NCI-H345 treated with DMSO at 0.1 percent for 48 hours (cell line): ENCODE measurements around the gene ZBTB16.

Experiments used
- DNase-seq: peaks from one replicate; lab custom pipeline; 2025; ENCODE audit not compliant: unreplicated experiment; lab: John Stamatoyannopoulos, UW

ZBTB16 gene

DNA sequence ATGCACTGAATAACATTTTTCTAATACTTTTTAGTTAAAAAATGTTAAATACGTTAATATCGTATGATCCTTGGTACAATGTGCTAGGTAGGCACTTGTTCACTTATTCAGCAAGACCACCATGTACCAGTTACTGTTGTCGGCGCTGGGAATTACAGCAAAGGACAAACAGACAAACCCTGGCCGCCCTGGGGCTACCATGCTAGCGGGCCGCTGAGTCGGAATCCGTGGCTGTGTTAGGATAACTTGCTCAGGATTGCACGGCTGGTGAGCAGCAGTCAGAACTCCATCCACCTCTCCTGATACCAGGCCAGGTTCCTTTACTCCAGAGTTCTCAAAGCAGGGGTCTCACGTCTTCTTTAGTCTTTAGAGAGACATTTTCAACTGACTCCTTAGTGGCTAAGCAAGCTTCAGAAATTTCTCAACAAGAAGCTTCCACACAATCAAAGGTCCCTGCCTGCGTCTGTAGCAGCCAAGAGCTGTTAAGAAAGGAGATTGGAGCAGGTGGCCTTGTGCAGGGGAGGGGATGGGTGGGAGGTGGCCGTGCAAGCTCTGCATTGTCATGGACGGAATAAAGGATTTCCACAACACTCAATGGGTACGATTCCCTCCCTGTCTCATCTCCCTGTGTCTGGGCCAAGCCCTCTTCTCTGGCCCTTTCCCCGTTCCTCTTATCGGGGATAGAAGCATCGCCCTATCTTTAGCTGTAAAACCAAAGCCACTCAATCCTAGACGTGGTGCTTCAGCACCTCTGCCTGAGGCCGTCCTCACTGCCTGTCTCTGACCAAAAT lies 196.9 kb downstream of the ZBTB16 start:
- no peak for DNase-seq

DNA sequence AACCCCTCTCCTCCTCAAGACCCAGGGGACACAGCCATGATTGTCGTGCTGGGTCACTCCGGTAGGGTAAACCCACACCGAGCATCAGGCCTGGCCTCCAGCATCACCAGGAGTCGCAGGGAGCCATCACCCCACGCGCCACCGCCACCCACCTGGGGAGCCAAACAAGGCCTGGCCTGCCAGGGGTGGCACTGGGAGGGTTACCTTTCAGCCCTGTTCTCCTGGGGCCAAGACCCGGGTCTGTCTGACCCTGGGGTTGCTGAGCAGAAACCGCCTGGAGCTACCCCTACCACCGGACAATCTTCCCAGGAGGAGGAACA lies 197.4 kb downstream of the ZBTB16 start:
- no peak for DNase-seq

DNA sequence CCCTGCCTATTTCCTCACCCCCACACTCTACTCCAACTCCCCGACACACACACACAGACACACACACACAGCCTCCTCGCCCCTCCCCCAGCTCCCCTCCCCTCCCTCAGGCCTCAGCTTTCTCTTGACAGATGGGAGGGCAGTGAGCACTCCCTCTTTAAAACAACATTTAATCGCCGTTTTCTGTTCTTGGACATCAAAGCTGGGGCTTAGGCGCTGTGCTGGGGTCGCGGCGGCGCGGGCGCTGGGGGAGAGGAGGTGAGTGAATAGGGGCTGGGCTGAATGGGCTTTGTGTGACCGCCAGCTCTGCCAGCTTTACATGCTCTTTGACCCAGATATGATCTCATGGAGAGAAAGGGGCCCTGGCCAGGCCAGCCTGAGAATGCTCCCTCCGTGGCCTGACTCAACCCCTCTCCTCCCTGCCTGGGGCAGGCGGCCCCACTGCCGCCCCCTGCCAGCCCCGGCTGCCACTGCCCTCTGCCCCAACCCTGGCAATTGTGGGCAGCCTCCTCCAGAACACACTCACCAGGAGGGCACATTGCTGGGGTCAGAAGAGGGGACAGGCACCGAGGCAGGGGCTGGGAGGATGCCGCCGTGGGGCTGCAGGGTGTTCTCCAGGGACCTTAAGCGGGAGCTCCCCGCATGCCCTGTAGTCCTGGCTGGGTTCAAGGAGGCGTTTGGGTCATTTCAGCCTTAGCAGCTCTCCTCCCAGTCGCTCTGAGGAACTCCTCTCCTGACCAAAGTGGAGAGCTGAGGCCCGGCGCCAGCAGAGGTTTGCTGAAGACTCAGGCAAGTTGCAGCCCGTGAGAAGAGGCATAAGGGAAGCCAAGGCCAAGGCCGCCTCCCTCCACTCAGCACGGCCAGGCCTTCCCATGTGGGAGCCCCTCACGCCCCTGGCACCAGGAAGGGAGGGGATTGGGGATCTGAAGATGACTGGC lies 198.4 kb downstream of the ZBTB16 start:
- no peak for DNase-seq

DNA sequence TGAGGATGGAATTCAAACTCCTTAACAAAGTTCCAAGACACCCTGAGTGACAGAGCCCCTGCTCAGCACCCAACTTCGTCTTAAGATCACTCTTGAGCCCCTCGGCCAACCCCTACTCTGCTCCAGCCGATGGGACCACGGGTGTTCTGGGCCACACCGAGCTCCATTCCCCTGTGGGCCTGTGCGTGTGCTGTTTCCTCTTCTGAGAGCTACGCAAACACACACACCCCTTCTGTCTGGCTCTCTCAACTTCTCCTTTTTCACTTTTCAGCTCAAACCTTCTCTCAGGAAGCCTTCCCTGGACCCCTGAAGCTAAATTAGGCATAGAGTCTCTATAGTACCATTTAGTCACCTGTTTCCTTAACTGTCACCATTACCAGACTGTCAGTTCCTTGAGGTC lies 199.2 kb downstream of the ZBTB16 start:
- DNase-seq, result no peak

DNA sequence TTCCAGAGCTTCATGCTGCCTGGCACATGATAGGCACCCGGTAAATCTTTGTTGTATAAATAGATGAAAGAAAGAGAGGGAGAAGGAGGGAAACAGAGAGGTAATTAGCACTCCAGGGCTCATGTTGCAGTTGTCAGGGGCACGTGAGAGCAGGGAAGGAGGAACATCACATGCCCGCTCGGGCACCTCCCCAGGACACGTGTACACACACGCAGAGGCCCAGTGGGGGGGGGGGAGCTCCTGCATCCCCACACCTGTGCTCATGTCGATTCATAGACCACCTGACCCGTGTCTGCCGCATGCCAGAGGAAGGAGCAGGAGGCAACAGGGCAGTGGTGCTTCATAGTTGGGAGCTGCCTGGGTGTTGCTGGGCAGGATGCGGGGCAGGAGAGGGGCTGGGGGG lies 199.6 kb downstream of the ZBTB16 start:
- peak; percentile 24 for DNase-seq

DNA sequence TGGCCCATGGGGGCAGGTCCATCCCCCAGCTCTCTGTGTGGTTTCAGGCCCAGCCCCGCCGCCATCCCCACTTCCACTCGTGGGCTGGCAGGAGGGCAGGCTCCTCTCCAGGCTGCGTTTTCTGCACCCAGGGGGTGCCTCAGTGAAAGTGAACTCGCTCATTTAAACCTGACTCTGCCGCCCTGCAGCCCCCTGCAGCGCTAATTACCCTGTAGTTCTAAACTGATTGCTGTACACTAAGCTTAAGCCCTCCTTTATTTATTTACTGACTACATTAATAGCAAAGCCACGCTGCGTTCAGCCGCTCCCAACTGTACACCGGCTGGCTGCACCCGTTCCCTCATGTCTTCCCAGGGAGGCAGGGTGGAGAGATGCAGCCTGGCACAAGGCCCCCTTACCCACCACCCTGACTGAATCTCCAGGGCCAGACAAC lies 200.1 kb downstream of the ZBTB16 start:
- peak; percentile 79 for DNase-seq

DNA sequence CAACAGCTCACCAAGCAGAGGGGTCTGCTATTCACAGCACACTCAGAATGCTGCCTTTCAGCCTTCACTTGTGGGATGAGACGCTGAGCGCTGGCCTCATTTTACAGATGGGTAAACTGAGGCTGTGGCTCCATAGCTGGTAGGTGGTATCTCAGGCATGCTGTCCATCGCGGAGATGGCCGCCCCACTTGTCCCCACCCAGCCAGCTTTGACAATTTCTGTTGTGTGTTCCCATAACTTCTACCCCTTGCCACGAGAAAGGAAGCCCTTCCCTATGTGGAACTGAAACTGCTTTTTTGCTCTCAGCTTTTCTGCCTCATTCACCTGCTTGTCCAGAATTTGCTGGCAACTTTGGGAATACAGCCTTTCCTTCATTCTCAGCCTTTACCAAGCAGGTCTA lies 200.6 kb downstream of the ZBTB16 start:
- no peak for DNase-seq

DNA sequence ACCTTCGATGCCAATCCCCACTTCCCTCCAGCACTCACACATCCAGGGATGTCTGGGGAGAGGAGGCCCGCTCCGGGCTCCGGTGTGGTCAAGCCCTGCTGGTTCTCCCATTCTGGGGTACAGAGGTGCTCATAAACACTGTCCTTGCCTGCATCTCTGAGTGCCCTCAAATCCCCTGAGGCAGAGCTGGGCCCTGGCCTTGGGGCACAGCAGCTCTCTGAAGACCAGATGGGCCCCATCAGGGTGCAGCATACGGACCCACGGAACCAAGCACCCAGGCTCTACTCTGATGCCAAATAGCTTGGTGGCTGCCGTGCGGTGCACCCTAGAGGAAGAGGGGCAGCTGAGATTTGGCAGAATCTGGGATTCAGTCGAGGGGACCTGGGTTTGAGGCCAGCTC lies 201.0 kb downstream of the ZBTB16 start:
- DNase-seq, result no peak

DNA sequence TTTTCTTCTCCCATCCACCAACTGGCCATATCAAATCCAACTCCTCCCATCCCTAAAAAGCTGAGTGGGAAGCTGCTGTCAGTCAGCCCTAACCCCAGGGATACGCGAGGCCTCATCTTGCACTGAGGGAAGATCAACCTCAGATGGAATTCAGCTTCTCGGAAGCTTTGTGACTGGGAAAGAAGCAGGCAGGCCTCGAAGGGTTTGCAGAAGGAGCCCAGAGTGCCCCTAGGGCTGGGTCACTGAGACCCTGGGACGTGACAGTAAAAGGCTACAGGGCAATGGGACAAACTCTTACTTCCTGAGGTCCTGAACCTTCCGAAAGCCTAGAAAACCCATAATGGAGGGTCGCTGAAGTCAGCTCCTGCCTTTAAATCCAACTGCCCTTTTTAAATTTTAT lies 202.3 kb downstream of the ZBTB16 start:
- DNase-seq, result no peak

DNA sequence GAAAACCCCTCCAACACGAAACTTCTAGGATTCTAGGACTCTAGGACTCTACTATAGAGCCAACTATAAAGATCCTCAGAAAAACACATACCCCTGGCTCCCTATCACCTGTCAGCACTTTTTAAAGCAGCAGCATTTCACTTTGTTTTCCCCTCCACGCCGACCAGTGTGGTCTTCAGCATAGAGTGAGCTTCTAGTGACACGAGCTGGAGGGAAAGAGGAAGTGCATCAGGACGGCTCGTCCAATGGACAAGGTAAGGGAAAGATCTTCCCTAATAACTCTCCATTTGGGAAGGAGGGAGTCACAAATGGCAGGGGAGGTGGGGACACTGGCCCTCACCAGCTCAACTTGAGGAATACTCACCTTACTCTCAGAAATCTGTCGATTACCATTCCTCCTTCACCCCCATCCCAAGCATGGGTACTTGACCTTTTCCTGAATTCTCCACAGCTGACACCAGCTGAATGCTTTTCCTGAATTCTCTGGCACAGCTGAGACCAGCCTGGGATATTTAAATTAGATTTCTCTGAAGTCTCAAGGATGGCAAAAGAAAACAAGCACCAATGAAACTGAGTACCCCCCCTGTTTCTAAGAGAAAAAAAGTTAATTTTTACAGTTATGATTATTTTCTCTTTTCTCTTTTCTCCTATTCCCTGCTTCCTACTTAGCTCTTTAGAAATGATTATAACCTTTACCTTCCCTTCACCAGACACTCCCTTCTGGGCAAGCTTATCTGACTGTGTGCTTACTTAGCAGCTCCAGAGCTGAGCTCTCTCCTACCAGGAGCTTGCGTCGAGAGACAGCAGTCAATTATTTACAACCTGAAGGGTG lies 203.4 kb downstream of the ZBTB16 start:
- peak; percentile 26 for DNase-seq

DNA sequence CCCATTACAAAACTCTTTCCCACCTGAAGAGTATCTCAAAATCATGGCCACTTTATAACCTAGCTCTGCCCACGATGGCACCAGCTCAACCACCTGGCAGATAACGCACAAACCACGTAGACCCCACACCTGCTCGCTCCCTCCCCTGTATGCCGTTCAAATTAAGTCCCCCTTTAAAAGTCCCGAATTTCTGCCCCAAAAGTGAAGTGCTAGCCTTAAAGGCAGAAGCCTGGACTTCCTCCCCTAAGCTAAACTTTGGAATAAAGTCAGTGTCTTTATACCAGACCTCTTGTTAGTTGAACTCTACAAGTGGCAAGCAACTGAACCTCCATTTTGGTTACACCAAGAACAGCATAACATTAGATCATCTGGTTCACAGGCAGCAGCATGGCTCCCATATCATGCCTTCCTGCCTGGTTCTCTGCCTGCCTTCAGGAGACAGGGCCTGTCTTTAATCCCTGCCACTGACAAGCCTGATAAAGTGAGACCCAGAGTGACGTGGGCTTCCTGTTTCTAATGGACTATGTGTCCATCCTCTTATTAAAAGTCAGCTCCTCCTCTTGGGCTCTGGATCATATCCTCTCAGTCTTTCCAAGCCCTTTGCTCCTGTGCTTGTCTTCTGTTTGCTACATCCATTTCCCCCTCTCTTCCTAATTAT lies 204.1 kb downstream of the ZBTB16 start:
- DNase-seq, result no peak

DNA sequence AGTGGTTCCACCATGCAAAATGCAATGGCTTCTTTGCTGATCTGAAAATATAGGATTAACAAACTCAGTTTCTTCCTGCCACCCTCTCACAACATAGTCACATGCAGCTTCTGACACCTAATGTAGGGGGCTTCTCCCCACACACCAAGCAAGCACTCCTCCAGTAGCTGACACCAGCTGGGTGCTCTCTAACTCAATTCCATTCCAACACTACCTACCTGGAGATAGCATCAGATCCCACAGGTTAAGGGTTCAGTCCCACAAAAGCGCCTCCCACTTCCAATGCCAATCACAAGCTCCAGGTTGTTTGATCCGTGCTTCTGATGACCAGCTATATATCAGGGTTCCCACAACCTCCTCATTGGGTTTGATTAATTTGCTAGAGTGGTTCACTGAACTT lies 204.9 kb downstream of the ZBTB16 start:
- DNase-seq, result no peak

DNA sequence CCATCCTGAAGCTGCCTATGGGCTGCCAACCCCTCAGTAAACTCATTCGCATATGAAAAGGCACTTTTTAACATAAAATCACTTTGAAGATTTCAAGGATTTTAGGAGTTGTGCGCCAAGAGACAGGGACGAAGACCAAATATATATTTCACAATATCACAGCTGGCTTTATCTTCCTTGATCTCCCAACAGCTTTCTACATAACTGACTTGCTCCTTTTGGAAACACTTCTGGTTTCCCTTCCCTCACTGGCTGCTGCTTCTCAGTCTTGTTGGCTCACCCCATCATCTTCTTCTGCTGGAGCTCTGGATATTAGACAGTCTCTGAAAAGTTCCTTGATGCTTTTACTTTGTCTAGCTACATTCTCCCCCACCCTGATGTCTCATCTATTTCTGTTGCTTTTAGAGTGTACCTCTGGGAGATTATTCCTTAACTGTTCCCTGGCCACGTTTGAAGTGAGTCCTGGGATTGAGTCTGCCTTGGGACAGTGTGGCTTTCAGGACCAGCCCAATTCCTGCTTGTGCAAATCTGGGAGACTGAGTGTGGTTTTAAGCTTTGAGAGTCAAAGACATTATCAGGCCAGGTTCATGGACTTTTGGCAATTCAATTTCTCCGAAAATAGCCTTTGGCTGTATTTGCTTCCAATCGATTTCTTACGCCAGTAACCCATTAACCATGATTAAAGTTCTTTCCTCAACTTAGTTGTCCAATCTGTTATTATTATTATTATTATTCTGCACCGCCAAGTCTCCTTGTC lies 205.8 kb downstream of the ZBTB16 start:
- DNase-seq, result no peak

DNA sequence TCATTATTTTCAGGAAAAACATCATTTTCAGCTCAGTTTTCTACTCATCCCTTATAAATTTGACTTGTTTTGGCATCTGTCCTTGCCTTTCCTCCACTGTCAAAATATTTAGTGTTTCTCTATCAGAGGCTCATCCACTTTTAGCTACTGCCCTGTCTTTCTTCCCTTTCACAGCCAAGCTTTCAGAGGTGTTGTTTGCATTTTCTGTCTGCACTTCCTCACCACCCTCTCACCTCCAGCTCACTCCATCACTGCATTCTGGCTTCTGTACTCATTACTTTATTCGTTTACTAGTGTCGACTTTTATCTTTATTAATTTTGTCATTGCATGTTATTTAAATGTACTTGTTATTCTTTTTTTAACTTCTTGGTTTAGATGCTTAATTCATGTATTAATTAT lies 210.0 kb downstream of the ZBTB16 start:
- DNase-seq, result no peak

DNA sequence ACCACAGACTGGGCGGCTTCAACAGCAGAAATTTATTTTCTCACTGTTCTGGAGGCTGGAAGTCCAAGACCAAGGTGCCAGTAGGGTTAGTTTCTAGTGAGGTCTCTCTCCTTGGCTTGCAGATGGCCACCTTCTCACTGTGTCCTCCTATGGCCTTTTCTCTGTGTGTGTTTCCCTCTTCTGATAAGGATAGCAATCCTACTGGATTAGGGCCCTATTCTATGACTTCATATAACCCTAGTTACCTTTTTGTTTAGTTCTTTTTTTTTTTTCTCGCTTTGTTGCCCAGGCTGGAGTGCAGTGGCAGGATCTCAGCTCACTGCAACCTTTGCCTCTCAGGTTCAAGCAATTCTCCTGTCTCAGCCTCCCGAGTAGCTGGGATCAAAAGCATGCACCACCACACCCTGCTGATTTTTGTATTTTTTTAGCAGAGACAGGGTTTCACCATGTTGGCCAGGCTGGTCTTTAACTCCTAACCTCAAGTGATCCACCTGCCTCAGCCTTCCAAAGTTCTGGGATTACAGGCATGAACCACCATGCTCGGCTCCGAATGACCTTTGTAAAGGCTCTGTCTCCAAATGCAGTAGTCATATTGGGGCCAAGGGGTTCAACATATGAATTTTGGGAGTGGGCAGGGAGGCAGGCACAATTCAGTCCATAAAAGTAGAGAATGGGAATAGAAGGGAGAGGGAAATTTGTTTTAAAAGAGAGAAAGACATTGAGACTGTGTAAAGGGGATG lies 211.2 kb downstream of the ZBTB16 start:
- no peak for DNase-seq

DNA sequence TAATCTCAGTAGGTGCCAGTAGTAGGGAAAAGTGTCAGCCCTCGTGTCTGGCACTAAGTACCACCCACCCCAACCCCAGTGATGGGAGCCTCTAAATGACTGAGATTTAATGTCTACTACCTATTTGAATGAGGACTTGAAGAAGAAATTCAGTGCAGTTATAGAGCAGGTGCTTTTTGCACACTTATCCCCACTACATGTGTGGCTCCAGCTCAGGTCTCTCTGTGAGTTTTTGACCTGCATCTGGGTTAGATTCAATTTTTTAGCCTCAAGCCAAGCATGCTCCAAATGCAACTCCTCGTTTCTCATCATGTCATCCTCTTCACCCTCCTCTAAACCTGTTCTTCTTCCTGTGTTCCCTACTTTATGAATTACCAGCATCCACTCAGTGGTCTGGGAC lies 211.8 kb downstream of the ZBTB16 start:
- DNase-seq, result no peak

DNA sequence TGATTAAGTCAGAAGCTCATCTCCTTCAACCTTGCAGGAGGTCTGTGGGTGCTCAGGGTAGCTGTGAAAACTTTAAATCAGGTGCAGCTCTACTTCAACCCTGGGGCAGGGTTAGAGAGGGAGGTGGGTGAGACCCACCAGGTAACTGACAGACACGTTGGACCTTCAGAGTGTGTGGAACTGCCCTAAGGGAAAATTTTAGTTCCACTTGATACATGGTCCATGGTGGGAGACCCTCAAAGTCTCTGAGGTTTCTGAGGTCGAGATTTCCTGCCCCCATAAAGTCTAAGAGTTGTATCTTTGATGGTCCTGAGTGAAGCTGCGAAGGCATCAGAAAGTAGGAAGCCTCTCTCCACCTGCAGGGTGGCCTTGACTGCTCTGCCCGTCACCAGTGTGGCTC lies 212.8 kb downstream of the ZBTB16 start:
- DNase-seq, result no peak

DNA sequence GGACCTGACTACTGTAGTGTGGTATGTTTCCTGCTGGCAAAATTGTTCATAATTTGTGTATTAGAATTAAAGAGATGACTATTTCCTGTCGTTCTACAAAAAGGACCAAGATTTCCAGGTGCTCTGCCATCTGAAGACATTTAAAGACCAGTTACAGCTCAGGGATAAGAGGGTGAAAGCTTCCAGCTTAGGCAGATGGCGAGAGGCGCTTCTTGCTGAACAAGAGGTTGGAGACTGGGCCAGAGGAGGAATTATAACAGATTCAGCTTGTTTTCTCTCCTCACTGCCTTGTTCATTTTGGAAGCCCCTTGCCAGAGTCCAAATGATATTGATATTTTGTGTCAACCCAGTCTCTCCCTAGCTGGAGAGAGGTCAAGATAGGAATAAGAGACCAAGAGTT lies 213.6 kb downstream of the ZBTB16 start:
- no peak for DNase-seq

DNA sequence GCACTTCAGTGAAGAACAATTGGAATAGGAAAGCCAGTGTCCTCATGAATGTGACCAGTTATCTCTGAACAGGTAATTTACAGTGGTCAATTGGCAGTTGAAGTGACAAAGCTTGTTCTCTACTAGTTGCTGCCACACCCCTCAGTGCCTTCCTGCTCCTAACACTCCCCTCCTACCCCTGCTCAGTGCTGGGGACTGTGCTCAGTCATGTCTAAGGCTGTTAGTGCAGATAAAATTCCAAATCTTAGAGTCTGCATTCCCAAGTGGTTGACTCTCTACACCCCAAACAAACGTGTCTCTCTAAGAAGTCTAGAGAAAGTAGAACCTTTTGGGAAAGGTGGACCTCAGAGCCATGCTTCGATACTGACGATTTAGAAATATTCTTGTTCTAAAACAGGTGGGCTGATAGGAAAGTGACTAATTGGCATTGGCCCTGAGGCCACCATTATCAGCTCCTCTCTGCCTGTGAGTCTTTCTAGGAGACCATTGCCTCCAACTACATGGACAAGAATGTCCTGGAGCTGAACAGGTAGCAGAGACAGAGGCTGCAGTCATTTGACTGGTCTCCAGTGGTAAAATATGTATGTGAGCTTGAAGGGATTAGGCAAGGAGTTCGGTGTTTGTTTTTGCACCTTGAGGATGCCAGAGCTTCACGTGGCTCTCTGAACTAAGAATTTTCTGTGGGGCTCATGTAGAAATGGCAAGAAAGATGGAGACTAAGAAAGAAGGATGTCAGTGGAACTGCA lies 214.6 kb downstream of the ZBTB16 start:
- no peak for DNase-seq
